ENCODE measurements around the gene ABHD17C.

Gene ABHD17C

GRCh38 chr15:80803580-80804525 is 108.7 kb downstream of the ABHD17C start:
- no peak for TF ChIP-seq CTCF (IDR thresholded peaks at IDR 0.05; ENCODE audit: unreplicated experiment in 3 of 3)
- Mint-ChIP-seq H3K27ac (no peak overlapping the region), H3K4me3 (no peak overlapping the region), H3K9me3 (no peaks in the 10 kb centered on the region), H3K27me3 (ENCODE audit: low read depth) (peaks cover 21% of the 10 kb centered on the region), H3K36me3 (ENCODE audit: low read depth) (no peaks in the 10 kb centered on the region), H3K4me1 (no peaks in the 10 kb centered on the region)

GRCh38 chr15:80804970-80805495 is 109.9 kb downstream of the ABHD17C start:
- Mint-ChIP-seq H3K9me3 (no peaks in the 10 kb centered on the region), H3K4me3 (no peak overlapping the region), H3K27ac (no peak overlapping the region), H3K27me3 (ENCODE audit: low read depth) (peaks cover 21% of the 10 kb centered on the region), H3K36me3 (ENCODE audit: low read depth) (no peaks in the 10 kb centered on the region), H3K4me1 (no peaks in the 10 kb centered on the region)
- TF ChIP-seq CTCF (IDR thresholded peaks at IDR 0.05; ENCODE audit: unreplicated experiment in 3 of 3) = no peak

Measured in nephron (organoid).